Sciatic nerve (tissue), 2 donors: ENCODE measurements around the gene SGCG. TPM values are rescaled to one million over a fixed set of nuclear protein-coding genes. Genes with fewer than 3 reads are reported as not detected.

ENCODE experiments used
- ATAC-seq: fragments of 200-7000 bp; cut with Tn5 transposase; one replicate; pipeline ENCODE4 v1.9.1; 2020; ENCODE audit warnings: mild to moderate bottlenecking, moderate library complexity
- DNase-seq: peaks from one replicate; pipeline ENCODE4 v3.0.0-alpha.2; 2020; ENCODE audit warnings: low spot score
- intact Hi-C: fragments of 100-400 bp; cut with DNase I; formaldehyde crosslinking; loops from one replicate; pipeline ENCODE4 v1.14.2; 2022
- total RNA-seq: library from RNA; stranded (reverse); fragmentation: NEBNext Ultra II Directional; extraction: Animal tissue kit (Norgen Biotek cat#: 25700); gene quantifications from one replicate; pipeline ENCODE4 v1.2.1, GENCODE V29; 2021
- donor health status: DM: no; HTN: no; CAD: no.
- donor health status: DM: no; HTN: no; CAD: no.

Gene SGCG
- total RNA-seq, 1 donor from 2014 or later: 1.3 TPM

DNA sequence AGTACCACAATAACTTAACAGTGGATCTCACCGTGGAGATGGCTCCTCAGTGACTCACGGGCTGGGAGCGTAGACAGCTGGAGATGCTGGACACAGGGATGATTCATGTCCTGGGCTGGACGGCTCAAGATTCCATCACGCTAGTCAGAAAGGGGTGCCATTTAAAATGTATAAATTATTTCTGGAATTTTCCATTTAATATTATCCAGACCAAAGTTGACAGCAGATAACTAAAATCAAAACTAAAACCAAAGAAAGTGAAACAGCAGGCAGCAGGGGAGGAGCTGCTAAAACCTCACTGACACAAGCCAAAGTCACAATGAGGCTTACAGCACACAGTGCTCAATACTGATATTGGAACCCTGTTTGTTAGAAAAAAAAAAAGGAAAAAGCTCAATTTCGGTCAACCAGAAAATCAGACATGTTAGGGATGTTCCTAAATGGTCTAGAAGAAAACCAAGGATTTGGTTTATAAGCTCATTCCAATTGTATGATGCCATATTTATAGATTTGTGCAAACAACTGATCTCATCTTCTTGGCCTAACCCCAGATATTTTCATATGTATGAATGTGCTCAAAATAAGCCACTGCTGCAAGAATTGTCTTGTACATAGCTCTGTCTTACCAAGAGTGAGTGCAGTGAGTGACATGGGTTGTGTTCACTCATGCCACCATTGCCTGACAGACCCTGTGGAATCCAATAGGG is 140.9 kb downstream of the SGCG start:
- intact Hi-C loops: no loop called here
- DNase-seq: no peak
- peak; percentile 86 for ATAC-seq

- ATAC-seq: no peak
- intact Hi-C loops: no loop called here
- no peak for DNase-seq
Observed at GRCh38 chr13:23322353-23323336, 141.9 kb downstream of the SGCG start.

- intact Hi-C loops: no loop called here
- DNase-seq (no peak), ATAC-seq (no peak)
Observed at GRCh38 chr13:23323946-23324709, 143.3 kb downstream of the SGCG start.

DNA sequence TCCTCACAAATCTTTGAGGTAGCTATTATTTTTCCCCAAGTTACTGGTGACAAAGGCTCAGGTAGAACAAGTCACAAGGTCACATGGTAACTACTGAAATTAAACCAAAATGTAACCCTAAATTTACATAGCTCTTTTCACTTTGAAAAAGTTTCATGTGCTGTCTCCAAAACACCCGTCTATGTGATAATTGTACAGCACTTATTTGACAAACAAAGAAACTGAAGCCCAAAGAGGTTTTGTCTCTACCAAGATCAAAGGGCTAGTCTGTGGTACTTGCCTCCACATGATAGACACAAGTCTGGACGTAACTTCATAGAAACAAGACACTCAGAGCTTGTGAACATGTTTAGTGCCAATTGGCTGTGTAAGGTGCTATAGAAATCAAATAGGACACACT is 144.4 kb downstream of the SGCG start:
- intact Hi-C loops: no loop called here
- DNase-seq (no peak), ATAC-seq (no peak)

DNA sequence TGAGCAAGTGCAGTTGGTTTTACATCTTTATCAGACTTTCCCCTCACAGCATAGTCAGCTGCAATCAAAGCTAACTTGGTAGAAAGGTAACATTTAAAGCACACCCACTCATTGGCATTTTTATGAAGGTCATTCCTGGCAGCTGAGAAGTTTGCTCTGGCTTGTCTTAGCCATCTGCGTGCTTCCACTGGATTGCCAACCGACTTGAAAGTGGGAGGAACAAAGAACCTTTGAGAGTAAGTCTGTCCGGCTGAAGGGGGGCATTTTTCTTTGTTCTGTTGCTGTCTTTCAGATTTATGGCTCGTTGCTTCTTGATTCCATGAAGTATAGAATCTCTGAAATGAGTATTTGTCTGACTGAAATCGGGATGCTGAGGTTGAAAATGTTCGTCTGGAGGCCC is 149.6 kb downstream of the SGCG start:
- no peak for ATAC-seq
- intact Hi-C loops: no loop called here
- no peak for DNase-seq

DNA sequence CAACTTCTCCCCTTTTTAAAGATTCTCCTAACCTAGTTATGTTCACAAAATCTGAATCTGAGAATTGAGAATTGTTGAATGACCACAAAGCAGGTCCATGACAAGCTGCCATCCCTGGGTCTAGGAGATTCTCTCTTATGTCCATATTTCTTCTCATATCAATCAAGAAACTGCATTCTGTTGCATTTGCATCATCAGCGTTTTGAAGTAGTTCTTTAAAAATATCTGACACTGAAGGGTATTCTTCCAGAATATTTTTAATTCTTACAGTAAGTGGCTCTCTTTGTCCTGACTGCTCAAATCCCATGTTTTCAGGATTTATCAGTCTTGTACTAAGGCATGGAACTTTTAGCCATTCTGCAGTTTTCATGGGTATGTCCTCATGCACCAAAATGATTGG is 158.4 kb downstream of the SGCG start:
- ATAC-seq (no peak), DNase-seq (no peak)
- intact Hi-C loops: no loop called here

GRCh38 chr13:23344931-23345595 is 164.3 kb downstream of the SGCG start:
- intact Hi-C loops: no loop called here
- no peak for DNase-seq
- ATAC-seq: no peak

DNA sequence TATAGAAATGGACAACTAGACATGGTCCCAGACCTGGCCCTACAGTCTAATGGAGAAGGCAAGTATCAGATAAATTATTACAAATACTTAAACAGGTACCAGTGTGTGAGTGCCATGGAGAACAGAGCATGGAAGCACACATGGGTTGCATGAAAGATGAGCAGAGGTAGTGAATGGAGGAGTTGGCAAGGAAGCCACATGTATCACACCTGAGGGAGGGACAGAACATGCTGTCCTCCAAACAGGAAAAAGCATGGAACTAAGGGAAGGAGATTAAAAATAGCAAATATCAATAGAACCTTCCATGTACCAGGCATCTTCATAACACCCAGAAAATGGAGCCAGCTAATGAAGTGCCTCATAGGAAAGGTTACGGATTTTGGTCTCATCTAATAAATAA is 166.8 kb downstream of the SGCG start:
- intact Hi-C loops: no loop called here
- DNase-seq (no peak), ATAC-seq (no peak)

- DNase-seq (no peak), ATAC-seq (peak; percentile 19)
- intact Hi-C loops: no loop called here
Observed at GRCh38 chr13:23348262-23349127, 167.7 kb downstream of the SGCG start.

DNA sequence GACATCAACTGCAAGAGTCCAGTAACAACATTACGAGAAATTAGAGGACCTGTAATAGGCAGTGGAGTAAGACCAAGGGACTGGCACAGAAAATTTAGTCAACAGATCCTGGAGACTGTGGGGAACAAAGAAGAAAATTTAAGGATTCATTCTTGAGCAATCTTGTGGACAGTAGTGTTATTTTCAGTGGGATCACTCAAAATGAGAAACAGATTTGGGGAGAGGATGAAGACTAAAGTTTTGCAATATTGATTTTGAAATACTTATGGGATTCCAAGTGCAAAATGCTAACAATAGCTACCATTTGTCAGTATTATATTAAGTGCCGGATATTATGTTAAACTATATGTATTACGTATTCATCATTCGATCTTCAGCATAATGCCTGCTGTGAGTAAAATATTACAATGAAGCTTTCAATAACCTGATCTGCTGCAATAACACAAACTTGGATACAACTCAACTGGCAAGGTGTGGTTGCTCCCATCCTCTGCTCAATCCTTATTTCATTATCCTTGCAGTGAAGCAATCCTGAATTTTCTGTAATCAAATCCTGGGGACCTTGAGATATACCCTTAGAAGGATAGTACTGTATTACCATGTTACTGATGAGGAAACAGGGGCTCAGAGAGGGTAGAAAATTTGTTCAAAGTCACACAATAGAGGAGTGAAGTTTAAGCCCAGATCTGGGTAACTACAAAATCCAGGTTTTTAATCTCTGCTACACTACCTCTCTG is 168.6 kb downstream of the SGCG start:
- intact Hi-C loops: no loop called here
- ATAC-seq: peak; percentile 92
- no peak for DNase-seq

DNA sequence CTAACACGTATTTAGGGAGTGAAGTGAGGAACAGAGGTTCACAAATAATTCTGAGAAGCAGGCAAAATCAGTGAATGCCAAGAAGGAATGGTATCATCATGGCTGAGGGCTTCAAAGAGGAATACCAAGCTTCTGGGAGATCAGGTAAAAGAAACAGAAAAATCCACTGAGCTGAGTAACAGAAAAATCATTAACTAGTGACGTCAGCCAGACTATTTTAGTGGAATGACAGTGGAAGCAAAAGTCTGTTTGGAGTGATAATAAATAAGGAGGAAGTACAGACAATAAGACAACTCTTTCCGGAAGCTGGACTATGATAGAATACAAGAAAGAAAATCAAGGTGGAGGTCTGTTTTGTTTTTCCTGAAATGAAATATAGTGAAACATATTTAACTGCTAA is 169.2 kb downstream of the SGCG start:
- DNase-seq (no peak), ATAC-seq (no peak)
- intact Hi-C loops: no loop called here

GRCh38 chr13:23352161-23352560 is 171.4 kb downstream of the SGCG start:
- intact Hi-C loops: no loop called here
- no peak for ATAC-seq
- no peak for DNase-seq

GRCh38 chr13:23354520-23354919 is 173.7 kb downstream of the SGCG start:
- ATAC-seq (no peak), DNase-seq (no peak)
- intact Hi-C loops: no loop called here

DNA sequence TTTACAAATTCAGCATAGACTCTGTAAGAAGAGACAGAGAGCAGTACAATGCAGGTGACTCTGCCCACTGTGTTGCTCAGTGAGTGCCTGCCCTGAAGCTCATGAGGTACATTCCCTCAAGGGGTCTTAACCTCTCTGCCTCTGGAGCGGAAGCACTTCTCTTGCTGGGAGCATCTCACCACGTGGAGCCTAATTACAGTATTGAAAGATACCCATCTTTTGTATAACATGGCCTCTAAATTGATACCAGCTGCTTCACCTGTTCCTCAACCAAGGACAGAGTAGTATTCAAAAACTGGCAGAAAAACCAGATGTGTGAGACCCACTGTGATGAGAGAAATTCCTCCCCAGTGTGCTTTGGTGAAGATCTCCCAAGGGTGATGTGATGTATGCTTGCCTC is 175.6 kb downstream of the SGCG start:
- DNase-seq: no peak
- ATAC-seq: no peak
- intact Hi-C loops: no loop called here

DNA sequence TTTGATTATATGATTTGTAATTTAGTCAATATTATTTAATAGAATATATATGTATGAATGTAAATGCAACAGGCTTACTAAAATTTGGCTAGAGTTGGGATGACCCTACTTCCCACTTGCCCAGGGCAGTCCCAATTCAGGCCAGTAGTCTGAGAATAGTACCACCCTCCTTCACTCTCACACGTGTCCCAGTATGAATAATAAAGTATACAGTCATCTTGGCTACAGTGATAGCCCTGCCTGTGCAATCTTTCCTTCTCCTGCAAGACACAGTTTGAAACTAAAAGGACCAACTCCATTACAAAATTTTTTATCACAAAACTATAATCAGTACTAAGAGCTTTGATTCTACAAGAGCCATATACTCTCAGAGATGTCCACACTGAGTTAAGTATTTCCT is 176.6 kb downstream of the SGCG start:
- DNase-seq: no peak
- ATAC-seq: no peak
- intact Hi-C loops: no loop called here

- ATAC-seq: no peak
- no peak for DNase-seq
- intact Hi-C loops: no loop called here
Observed at GRCh38 chr13:23359882-23360281, 179.1 kb downstream of the SGCG start.

DNA sequence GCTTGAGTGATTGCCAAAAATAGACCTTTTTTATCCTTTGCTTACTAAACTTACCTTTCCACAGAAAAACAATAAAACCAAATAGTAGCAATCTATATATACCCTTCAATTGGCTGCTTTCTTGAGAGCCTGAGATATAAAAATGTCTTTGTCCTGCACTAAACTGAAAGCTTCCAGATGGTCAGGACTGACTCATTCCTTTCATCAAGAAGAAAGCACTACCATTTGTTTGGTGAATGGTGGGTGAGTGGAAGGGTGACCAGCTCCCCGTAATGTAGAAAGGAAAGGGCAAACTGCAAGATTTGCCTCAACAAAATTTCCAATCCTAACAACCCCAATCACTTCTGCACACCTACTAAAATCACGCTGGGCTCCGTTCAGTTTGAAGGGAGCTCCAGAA is 184.9 kb downstream of the SGCG start:
- DNase-seq: no peak
- no peak for ATAC-seq
- intact Hi-C loops: no loop called here

- no peak for ATAC-seq
- intact Hi-C loops: no loop called here
- no peak for DNase-seq
Observed at GRCh38 chr13:23367907-23368306, 187.1 kb downstream of the SGCG start.
